ENCODE measurements around the gene CCNY.

GRCh38 chr10:35413985-35414861 lies 77.9 kb downstream of the CCNY start:
- TF ChIP-seq YY1 (IDR thresholded peaks at IDR 0.05; ENCODE audit: insufficient read depth, insufficient read length), result no peak
- no peak for TF ChIP-seq ZNF274 (IDR thresholded peaks at IDR 0.05; ENCODE audit: low read depth, low read length)
- TF ChIP-seq SUZ12 (IDR thresholded peaks at IDR 0.05; ENCODE audit: extremely low read depth, insufficient read depth, insufficient read length), result no peak
